Right lobe of liver (tissue), 4 donors: ENCODE measurements around the gene SPSB2.

Source experiments
- POLR2A ChIP-seq: fragments of 450-650 bp; IDR thresholded peaks from one replicate; pipeline ENCODE4 v1.6.1; 2017; ENCODE audit warnings: antibody characterized with exemption, mild to moderate bottlenecking
- TF ChIP-seq, protein P1 (sequence below), 4 donors: fragments of 200-600 bp in 3 of 4; fragments of 450-650 bp in 1 of 4; IDR thresholded peaks; one replicate each; pipeline versions ENCODE4 v1.5.1 to v1.8.0; 2016 to 2022; ENCODE audit warnings: antibody characterized with exemption in 4 of 4, mild to moderate bottlenecking in 2 of 4
- donor health status: DM: no; HTN: no; CAD: no.
- donor health status: DM: no; HTN: no; CAD: no.
- donor health status: DM: no; HTN: yes; CAD: no.

DNA sequence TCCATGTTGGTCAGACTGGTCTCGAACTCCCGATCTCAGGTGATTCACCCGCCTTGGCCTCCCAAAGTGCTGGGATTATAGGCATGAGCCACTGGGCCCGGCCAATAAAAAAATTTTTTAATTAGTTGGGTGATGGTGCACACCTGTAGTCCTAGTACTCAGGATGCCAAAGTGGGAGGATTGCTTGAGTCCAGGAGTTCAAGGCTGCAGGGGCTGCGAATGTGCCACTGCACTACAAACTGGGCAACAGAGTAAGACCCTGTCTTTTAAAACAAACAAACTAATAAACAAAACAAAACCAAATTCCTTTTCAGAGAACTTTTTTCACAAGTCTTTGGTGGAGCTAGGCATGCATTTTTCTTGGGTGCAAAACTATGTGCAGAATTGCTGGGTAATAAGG, 10.1 kb upstream of the SPSB2 start:
- no peak for TF ChIP-seq POLR2A
- TF ChIP-seq, protein P1, sequence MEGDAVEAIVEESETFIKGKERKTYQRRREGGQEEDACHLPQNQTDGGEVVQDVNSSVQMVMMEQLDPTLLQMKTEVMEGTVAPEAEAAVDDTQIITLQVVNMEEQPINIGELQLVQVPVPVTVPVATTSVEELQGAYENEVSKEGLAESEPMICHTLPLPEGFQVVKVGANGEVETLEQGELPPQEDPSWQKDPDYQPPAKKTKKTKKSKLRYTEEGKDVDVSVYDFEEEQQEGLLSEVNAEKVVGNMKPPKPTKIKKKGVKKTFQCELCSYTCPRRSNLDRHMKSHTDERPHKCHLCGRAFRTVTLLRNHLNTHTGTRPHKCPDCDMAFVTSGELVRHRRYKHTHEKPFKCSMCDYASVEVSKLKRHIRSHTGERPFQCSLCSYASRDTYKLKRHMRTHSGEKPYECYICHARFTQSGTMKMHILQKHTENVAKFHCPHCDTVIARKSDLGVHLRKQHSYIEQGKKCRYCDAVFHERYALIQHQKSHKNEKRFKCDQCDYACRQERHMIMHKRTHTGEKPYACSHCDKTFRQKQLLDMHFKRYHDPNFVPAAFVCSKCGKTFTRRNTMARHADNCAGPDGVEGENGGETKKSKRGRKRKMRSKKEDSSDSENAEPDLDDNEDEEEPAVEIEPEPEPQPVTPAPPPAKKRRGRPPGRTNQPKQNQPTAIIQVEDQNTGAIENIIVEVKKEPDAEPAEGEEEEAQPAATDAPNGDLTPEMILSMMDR (IDR thresholded peaks at IDR 0.05), result no peak
